LNCaP clone FGC (cell line): Measurements from ENCODE around the gene GUK1.

Source experiments
- DNase-seq: peaks from one replicate; pipeline ENCODE4 v3.0.0-alpha.2; 2011; ENCODE audit warnings: low read depth
- H3K4me3 ChIP-seq: 2 replicates; pipeline ENCODE4 v1.5.1; 2011; ENCODE audit warnings: mild to moderate bottlenecking, low read depth, low read length, control low read depth
- CTCF ChIP-seq: IDR thresholded peaks from 2 replicates; pipeline ENCODE4 v1.5.1; 2012; ENCODE audit warnings: mild to moderate bottlenecking; ENCODE audit not compliant: control insufficient read depth, insufficient read depth; ENCODE audit errors: extremely low read depth

Gene GUK1

GRCh38 chr1:228142155-228142691 is 2.1 kb downstream of the GUK1 start:
- no peak for DNase-seq
- no peak for TF ChIP-seq CTCF
- peak overlapping the region; percentile 98 for H3K4me3 ChIP-seq

GRCh38 chr1:228142701-228143136 is 2.6 kb downstream of the GUK1 start:
- DNase-seq = no peak
- TF ChIP-seq CTCF = no peak
- peak overlapping the region; percentile 98 for H3K4me3 ChIP-seq

GRCh38 chr1:228143480-228144192 is 3.6 kb downstream of the GUK1 start:
- H3K4me3 ChIP-seq = no peak overlapping the region
- no peak for TF ChIP-seq CTCF
- DNase-seq = no peak

DNA sequence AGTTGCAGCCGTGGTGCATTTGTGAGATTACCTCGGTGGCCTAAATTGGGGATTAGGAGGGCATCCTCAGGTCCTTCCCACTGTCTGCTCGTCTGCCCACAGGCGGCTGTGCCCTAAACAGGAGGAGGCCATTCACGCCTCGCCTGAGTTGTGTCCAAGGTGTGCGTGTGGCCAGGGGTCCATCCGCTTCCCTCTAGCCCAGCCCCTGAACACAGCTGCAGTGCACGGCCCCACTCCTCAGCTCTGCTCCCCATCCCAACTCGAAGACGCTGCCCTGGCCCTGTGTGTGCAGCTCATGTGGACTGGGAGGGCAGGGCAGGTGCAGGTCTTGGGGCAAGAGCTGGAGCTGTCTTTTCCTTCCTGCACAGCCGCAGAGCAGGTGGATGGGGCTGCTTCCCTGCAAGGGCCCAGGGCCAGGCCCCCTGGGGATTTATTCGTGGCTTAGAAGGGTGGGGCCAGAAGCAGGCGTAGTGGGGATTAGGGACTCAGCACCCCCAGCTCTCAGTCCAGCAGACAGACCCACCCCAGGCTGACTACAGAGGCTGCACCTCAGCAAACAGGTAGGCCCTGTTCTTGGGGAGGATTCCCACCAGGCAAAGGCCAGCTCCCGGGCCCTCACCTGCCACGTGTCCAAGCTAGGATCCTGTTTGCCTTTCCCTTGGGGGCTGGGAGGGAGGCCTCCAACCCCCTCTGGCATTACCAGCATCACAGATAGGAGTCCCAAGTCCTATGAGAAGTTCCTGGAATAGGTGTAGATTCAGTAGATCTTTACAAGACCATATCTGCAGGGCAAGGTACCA is 4.3 kb downstream of the GUK1 start:
- no peak for TF ChIP-seq CTCF
- no peak overlapping the region for H3K4me3 ChIP-seq
- no peak for DNase-seq

DNA sequence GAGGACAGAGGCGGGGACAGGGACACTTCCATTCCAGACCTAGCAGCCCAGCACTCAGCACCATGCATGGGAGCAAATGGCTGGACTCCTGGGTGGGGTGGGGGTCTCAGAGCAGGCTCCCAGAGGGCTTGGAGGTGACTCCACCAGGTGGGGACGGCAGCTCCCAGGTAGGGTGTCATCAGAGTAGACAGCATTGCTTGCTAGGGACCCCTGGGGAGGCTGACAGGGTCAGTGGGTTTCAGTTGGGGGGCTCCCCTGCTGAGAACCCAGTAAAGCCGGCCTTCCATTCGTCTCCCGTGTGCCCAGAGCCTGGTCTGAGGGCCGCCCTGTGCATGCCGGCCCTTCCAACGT is 4.9 kb downstream of the GUK1 start:
- H3K4me3 ChIP-seq = no peak overlapping the region

More for the DNA sequence above, 4.9 kb downstream of the GUK1 start:
- TF ChIP-seq CTCF = no peak
- no peak for DNase-seq
